SK-MEL-5 (cell line): ENCODE measurements around the gene HOTAIR. TPM values are rescaled to one million over a fixed set of nuclear protein-coding genes. Genes with fewer than 3 reads are reported as not detected.

Experiments used
- DNase-seq: peaks from one replicate; pipeline ENCODE4 v3.0.0-alpha.2; 2016; ENCODE audit warnings: low read depth, low spot score
- in situ Hi-C: cut with HindIII; loops from 2 replicates; pipeline ENCODE4 v1.10.0; 2016; ENCODE audit warnings: low sequenced_read_pairs, high pct_unique_total_duplicates, low pct_unique_long_range_greater_than_20kb
- small RNA-seq, 2 experiments: library from RNA; depleted of rRNA; stranded (forward); fragments of <200 nt; gene quantifications; one replicate each; pipeline ENCODE3, GENCODE V24; 2014
- total RNA-seq: library from RNA; depleted of rRNA; stranded (reverse); fragments of >200 nt; shearing (Covaris generic); gene quantifications from 2 replicates; pipeline ENCODE4 v1.2.3, GENCODE V29; 2014; rRNA removed

HOTAIR gene
- total RNA-seq, 1 experiment from 2014 or later = not detected

GRCh38 chr12:53929527-53929926 lies 45.2 kb downstream of the HOTAIR start:
- DNase-seq = no peak
- in situ Hi-C loops = no loop called here

DNA sequence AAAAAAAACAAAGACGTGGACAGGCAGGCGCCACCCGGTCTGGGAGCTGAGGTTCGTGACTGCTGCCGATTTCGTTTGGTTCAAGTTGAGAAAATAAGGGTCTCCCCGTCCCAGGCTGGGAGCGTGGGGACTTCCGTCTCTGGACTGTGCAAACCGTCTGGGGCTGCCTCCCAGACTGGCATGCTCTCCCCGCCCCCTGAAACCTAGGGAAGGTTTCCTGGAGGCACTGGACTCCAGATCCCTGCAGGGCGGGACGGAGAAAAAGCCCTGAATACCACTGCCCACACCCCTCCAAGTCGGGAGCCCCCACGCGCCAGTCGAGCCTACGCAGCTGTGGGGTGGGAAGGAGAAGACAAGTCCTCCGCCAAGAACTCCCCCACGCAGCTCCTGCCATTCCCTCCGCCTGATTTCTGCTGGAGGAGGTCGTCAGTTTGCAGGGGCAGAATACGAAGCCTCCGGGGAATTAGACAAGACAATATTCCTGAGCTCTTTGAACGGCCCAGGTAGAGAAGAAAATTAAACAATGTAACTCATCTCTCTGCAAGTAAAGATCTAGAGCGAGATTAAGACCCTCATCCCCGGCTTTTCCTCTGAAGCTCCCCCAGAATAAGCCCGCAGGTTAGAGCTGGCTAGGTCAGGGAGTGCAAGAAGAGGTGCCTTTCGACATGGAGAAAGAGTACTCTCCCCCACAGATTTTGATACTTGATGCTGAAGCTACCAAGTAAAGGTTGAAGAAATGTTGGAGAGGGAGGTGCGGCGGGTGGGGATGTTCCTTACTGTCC lies 46.5 kb downstream of the HOTAIR start:
- DNase-seq = no peak
- in situ Hi-C loops = no loop called here

DNA sequence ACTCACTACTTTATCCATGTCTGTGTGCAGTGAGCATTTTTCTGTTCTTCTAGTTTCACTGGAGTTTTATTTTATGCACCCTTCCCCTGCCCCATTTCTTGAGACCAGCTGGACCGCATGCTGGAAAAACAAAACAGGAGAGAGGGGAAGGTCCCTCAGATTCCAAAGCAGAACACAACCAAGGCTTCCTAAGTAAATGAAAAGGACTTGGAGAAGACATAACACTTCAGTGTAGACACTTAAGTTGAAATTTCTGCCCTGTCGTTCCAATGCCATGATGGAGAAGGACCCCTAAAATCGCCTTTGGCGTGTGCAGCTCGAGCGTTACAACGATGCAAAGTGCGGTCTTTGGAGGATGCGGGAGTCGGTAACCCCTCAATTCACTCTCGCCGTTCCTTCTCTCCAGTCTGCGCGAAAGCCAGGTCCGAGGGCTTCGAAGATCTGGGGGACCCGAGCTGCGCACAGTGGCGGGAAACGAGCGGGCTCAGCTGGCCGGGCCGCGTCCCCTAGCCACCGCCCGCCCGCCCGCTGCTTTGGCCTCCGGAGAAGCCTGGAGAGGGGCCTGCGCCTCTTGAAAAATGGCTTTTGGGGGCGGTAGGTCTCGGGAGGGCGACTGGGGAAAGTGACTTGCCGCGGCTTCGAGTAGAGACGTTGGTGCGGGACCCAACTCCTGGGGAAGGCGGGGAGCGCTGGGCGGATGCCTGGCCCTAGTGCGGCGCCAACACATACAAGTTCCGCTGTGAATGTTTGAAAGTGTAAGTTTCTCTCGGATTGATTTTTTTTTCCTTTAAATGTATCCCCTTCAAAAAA lies 47.3 kb downstream of the HOTAIR start:
- no peak for DNase-seq
- in situ Hi-C loops = no loop called here

DNA sequence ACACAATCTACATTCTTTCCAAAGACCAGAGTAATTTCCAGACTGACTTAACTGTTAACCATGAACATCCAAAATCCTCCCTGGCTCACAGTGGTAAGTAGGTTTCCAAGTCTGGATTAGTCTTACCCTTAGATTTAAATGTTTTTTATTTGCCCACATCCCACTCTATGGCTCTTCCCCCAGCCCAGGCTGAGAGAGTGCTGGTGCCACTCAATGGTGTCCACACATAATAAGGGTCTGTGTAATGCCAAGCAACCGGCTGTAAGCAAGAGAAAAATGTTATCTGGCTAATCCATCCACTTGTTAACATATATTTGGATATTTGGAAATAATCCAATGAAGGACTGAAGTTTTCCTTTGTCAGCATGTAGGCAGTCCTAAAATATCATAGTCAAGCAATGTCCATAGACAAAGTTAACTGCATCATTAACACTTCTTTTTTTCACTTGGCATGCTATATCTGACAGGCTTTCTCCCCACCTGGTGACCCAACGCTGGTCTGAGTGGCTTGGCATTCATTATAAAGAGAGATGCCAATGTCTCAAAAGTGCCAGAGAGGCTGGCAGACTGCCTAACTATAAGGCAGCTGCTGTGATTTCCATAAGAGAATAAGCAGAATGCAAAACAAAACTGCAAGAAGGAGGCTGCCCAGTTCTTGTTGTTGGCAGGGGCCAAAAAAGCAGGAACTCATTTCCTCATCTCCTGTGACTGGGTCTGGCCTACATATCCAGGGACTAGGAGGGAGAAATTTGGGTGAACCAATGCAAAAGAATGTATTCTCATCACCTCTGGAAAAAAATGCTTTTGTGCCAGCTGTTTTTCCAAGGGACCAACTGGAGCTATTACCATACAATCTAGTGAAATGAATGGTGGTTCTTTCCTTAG lies 50.0 kb downstream of the HOTAIR start:
- no peak for DNase-seq
- in situ Hi-C loops = no loop called here

DNA sequence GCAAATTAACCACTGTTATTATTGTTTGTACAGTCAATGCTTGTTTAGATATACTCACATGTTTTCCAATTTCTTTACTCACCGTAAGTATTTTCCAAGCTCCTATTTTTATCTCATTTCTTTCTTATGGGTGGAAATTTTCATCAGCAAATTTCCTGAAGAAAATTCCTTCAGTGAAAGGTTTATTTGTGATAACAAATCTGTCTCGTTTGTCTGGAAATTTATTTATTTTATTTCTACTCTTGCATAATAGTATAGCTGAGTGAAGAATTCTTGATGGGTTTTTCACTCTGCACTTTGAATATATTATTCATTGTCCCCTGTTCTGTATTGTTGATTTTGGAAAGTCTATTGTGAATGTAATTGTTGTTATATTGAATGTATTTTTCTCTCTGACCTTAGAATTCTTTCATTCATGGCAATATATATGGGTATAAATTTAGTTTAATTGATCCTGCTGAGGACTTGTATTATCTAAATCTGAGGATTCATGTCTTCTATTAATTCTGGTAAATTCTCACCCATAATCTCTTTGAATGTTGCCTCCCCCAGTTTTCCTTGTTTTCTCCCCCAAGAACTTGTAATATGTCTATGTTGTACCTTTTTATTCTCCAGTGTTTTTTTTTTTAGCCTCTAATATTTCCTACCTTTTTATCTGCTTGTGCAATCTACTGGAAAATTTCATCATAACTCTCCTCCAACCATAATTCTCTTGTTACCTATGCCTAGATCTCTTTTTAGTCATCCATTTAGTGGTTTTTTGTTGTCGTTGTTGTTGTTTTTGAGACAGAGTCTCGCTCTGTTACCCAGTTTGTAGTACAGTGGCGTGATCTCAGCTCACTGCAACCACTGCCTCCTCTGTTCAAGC lies 57.7 kb downstream of the HOTAIR start:
- in situ Hi-C loops = no loop called here
- DNase-seq = no peak

Small RNA genes lying within 50 kb of the gene (small RNA-seq; reads per million reads assigned to genes)
- gene AC012531.3 (0 reads per million in 2 experiments), gene AC012531.4 (0 reads per million in 2 experiments), gene MIR196A2 (0.02 to 13.1 reads per million in 2 experiments), gene RF01905 (0 reads per million in 2 experiments), gene RF01906 (0 reads per million in 2 experiments)

Other genes with a start within 250 kb of the HOTAIR start
- 40.6 and 43.6 TPM in 2 replicates for gene CALCOCO1, start 247.5 kb downstream of the HOTAIR start, total RNA-seq
- gene CISTR, start 223.0 kb downstream of the HOTAIR start, total RNA-seq = not detected in 2 replicates
- gene HOXC13, start 36.1 kb downstream of the HOTAIR start, total RNA-seq = 4.7 and 6.1 TPM in 2 replicates
- not detected in 2 replicates for gene HOXC12, start 20.1 kb downstream of the HOTAIR start, total RNA-seq
- gene HOXC11, start 1.8 kb downstream of the HOTAIR start, total RNA-seq = 0.51 and 0.61 TPM in 2 replicates
- gene HOXC10, start 10.2 kb upstream of the HOTAIR start, total RNA-seq = 0.45 and 0.53 TPM in 2 replicates
- gene HOXC9, start 25.2 kb upstream of the HOTAIR start, total RNA-seq = 7.2 and 9.4 TPM in 2 replicates
- gene HOXC8, start 34.0 kb upstream of the HOTAIR start, total RNA-seq = 1.0 and 1.1 TPM in 2 replicates
- 1.5 and 2.1 TPM in 2 replicates for gene HOXC6, start 53.5 kb upstream of the HOTAIR start, total RNA-seq
- gene HOXC5, start 58.1 kb upstream of the HOTAIR start, total RNA-seq = not detected in 2 replicates
- 2.2 and 2.4 TPM in 2 replicates for gene HOXC4, start 78.9 kb upstream of the HOTAIR start, total RNA-seq
- gene SMUG1, start 214.0 kb upstream of the HOTAIR start, total RNA-seq = 74.3 and 87.8 TPM in 2 replicates